DLD1 (cell line): ENCODE results near the gene DOCK9.

Experiments used
- in situ Hi-C: cut with HindIII; loops from 2 replicates; pipeline ENCODE4 v1.10.0; 2017; ENCODE audit warnings: low sequenced_read_pairs

Gene DOCK9

DNA sequence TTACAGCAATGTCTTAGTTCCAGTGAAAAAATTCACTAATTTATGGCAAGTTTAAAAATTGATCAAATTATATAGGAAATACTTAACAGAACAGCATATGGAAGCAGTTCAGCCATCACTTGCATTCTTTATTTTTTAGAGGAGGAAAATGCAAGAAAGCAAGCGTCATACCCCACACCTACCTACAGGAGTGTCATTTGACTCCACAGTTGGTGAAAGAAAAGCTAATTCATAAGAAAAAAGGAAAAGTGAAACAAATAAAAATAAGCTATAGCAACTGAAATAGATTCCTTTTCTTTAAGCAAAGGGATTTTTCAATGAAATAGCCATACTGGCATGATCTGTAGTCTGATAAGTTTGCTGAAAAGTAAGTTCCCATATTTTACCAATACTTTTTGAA is 111.0 kb downstream of the DOCK9 start:
- in situ Hi-C loops = no loop called here

DNA sequence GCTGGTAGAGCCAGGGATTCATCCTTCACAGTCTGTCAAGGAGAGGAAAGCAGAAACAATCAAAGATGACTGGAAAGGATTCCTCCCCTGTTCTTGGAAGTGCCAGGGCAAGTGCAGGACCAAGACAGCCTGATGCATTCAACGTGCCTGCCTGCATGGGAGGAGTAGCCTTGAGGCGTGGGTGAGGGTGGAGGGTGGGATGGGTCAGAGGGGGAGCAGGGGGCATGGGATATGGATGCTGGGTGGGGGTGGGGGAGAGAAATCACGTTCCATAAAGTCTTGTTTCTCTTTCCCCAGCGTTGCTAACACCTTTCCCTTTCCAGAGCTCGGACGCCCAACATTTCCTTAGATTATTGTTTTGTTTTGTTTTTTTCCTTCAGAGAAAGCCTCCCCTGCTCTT is 117.4 kb downstream of the DOCK9 start:
- in situ Hi-C loops = no loop called here

DNA sequence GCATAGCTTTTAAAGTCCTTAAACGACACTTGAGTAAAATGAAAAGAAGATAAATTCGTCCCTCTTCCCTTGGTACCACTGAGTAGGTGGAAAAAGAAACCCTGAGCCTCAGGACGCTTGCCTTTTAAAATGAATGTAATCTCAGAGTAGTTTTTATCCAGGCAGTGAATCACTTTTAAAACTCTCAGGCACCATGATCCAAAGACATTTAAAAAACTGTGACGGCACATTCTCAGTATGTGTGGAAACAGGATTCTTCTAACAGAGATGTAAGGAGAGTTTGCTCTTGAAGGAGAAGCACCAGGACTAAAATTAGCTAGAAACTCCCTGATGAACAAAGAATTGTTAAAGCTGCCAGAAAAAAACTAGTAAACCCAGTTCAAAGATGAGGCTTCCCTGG is 119.7 kb downstream of the DOCK9 start:
- in situ Hi-C loops = no loop called here

DNA sequence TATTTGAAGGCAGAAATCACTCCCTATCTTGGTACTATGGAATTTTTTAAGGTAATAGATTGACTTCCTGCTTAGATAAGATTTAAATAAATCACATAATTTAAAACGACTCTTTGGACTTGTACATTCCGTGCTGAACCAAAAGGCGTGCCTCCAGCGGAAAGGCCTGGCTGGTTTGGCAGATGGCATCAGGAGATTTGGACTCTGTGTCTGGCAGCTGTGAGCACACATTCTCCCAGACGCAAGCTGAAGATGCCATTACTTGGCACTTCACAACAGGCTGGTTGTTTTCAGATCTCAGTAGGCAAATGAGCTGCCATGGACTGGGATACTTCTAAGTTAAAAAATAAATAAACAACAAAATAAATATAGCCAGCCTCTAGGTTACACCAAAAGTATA is 120.9 kb downstream of the DOCK9 start:
- in situ Hi-C loops = no loop called here

DNA sequence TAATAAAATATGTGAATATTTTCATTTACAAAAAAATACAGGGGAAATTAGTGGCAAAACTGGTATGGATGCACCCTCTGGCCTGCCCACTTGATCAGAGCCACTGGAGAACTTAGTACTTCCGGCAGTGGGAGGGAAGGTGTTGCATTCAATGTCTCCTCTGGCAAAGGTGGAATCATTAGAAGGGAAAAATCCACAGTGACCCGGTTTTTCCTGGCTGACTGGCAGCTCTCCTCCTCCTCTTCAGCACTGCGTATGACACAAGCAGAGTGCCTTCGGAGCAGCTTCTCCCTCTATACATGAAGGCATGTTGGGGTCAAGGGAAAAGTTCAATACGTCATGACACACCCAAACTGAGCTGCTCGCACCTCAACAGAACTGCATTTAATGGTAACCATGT is 123.4 kb downstream of the DOCK9 start:
- in situ Hi-C loops = no loop called here

DNA sequence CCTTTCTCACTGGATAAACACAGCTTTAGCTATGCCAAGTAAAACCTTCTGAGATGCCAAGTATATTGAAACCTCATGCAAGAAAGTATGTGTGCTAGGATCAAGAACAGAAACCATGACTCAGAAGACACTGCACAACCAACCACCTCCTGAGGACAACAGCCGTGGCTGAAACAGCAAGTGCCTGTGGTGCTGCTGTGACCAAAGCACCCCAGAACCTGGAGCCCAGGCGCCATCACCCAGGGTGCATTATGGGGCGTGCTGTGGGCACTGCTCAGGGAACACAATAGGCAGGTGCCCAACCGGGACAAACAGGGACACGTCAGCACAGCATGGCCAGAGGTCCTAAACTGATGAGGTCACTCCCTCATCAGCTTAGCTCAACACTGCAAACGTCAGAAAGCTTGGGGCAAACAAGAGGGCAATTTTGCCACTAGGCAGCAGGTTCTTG is 124.1 kb downstream of the DOCK9 start:
- in situ Hi-C loops = no loop called here

DNA sequence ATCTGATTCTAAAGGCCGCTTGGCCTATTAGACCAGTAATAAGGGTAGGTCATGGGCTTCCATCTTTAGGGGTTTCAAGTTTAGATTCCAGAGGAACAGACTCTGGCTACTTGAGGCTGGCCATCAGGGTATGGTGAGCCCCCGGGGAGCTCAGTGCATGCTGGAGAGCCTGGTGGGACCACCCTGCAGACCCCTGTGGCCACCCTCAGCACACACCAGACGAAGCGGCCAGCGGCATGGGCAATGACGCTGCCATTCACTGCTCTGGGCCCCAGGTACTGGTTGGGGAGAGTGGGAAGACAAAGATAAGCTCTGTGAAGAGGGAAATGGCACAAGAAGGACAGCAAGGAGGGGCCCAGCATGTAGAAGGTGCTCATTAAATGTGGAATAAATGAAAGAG is 126.6 kb downstream of the DOCK9 start:
- in situ Hi-C loops = no loop called here

DNA sequence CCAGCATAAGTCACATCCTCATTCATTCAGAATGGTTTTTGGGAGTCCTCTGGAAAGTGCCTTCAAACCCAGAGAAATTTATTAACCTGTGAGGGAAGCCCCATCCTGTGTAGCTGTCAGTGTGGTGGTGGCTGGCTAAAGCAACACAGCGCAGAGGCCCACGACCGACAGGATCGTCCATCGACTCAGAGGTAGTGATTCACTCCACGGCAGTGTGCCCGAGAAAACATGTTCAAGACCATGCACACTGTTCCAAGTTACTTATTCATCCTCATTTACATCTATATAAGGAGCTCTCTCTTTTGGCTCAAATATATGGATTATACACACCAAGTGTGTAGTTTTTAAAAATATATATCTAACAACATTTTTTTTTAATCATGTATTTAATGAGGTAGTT is 129.1 kb downstream of the DOCK9 start:
- in situ Hi-C loops = no loop called here

DNA sequence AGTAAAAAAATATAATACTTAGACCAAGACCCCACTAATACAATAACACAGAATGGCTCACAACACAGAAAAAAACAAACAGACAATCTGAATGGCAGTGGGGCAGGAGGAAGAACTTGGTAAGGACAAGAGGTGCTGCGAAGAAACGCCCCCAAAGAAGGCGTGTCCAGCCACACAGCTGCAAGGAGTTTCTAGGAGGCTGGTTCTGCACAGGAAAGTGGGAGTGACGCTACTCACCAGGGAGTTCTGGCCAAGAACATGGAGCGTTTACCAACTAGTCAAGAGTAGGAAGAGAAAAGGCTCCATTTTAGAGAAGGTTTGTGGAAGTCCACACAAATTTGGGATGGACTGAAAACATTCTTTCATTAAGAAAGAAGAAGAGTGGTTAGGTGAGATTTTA is 130.1 kb downstream of the DOCK9 start:
- in situ Hi-C loops = no loop called here

DNA sequence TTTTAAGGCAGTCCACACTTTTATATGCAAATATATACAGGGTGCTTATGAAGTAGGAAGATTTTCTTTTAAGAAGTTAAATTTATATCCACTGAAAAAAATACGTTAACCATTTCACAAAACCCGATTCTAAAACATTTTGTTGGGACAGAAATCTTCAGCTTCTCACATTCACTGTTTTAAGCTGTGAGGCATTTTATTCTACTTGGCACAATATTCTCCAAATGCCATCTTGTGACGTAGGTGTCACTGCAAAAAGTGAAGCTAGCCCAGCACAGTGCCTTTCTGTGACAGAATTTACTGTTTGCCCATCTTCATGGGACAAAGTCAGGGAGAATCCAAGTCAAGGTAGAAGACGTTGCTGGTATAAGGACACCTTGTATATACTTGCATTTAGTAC is 130.9 kb downstream of the DOCK9 start:
- in situ Hi-C loops = no loop called here

DNA sequence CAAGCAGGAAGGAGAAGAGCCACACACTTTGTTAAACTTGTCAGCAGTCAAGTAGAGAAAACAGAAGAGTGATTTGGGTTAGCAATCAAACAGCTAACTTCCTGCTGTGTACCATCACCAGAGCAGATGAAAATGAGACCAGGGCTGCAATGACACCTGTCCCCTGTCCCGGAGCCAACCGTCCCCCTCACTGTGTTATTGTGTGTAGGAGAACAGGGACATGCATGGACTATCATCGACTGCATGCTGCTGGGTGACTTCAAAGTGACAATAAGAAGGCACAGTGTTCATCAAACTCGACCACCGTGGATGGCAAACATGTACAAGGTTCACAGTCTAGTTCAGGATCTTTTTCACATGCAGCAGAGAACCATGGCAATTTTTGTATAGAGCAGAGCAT is 131.3 kb downstream of the DOCK9 start:
- in situ Hi-C loops = no loop called here

DNA sequence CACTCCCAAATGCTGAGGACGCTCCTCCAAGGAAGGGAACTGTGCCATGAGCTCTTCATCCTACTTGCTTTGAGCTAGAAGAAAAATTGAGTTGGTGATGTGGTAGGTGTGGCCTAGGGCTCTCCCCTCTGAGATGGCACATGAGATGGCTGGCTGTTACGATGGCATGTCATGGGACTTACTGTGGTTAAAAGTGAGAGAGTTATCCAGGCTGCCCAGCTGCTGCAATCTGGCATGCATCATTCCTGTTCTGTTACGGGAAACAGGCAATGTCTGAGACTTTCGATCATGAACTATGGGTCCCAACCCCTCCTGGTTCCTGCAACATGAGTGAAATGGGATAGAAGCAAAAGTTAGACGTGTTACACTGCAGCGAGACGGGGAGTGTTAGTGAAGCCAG is 132.1 kb downstream of the DOCK9 start:
- in situ Hi-C loops = no loop called here

DNA sequence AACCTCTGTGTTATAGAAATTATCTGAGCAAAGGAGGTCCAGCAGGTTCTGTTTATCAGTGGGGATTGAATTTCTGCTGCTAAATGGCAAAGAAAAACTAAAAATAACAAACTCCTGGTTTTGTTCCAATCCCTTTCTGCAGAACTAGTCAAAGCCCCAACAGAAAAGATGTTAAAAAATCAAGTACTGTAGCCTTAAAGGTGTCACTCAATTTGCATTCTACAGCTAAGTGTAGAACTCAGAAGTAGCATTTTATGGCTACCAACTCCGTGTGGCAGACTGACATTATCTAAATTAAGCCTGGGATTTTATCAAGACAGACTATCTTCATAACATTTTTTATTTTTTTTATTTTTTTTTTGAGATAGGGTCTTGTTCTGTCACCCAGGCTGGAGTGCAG is 133.8 kb downstream of the DOCK9 start:
- in situ Hi-C loops = no loop called here

DNA sequence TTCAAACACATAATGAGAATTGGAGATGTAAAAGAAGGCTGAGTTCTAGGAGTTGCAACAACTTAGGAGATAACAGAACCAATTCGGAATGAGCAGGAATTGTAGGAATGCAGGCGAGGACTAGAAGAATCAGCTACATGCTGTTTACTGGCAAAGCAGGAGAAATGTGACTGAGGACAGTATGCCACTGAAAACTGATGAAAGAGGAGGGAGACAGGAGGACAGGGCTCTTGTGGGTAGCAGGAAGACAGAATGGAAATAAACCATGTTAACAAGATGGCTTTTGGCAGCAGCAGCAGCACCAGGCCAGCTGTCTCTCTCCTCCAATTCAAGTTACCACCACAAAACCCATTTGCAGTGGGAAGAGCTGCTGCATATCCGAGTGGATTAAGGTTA is 134.4 kb downstream of the DOCK9 start:
- in situ Hi-C loops = no loop called here

DNA sequence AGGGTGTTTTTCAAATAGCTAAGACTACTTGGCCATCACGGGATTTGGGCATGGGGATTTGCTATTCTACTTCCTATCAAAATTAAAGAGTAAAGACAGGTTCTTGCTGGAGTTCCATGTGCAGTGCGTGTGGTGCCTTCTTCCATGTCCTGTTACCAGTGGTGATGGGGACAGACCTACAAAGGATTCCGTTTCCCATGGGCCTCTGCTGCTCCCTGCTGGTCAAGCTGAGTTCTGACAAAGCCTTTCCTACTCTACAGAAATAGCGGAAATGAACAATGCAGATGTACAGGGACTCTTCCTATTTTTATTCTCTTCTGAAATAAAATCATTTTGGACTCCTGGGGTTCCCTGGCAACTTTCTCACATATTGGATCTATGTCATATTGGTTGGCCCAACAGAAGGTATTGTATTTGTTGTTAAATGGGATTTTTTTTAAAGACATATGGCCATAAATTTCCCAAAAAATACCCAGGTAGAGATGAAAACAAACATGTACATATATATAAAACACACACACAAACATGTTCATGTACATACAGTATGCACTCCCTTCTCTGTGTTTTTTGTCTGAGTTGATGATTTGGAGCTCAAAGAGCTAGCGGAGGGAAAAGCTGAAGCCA is 134.9 kb downstream of the DOCK9 start:
- in situ Hi-C loops = no loop called here

DNA sequence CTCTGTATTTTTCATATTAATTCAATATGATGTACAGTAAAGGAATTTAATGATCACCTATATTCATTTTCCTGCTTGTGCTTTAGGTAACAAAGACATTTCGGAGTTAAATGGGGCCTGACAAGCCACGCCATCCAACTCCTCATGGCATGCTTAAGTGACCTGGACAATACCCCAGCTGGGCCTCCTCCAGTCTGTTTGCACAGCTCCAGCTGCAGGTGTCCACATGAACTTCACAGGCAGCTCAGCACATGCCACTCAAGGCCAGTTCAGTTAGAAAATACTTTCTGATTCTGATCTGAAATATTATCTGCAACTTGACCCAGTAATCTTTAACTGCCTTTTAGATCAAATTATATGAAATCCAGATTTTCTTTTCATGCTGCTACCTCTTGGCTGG is 135.8 kb downstream of the DOCK9 start:
- in situ Hi-C loops = no loop called here

DNA sequence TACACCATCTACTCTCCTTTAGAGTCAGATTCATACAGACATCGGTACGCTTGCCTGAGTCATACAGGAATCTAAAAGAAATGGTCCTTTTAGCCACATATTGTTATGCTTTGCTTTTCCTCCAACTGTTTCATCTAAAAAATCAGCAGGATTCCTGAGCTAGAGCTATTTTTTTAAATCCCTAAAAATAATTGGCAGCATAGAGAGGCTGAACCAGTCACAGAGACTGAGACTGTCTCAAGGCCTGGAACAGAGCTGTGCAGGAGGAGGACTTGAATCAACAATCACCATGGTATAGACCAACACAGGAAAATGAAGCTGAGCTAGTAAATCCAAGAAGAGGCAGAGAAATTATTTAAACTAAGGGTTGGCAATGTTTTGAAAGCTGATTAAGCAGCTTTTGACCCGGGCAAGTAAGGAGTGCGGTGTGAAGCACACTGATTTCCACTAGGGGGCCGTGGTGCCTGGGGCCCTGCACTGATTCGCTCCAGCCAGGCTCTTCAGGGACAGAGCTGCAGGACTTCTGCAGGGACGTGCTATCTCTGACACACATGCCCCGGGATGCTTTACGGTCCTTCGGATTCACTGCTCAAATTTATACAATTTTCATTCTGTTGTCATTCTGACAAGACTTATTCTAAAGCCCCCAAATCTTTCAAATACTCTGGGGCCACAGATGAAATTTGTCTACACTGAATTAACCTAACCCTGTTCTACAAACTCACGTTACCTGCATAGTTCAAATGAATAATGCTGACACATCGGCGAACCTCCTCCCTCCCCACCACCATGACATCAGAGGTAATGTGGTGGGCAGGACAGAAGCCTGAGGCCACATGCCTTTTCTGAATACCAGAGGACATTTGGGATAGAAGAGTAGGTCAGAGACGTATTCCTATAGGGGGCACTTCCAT is 137.8 kb downstream of the DOCK9 start:
- in situ Hi-C loops = no loop called here

DNA sequence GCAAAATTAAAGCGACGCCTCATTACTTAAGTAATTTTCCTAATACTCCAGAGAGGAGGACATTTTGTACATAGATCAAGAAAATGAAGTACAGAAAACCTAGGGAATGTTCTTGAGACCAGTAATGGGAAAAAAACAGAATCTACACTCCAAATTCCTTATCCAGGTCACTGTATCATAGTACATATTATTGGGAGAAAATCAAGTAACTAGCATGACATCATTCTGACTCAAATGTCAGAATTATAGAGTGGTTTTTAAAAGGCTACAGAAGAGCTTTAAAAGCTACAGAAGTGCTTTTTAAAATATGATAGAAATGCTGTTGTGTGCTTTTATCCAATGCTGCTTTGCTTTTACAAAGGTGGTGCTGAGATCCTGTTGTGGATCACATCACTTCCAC is 139.1 kb downstream of the DOCK9 start:
- in situ Hi-C loops = no loop called here

DNA sequence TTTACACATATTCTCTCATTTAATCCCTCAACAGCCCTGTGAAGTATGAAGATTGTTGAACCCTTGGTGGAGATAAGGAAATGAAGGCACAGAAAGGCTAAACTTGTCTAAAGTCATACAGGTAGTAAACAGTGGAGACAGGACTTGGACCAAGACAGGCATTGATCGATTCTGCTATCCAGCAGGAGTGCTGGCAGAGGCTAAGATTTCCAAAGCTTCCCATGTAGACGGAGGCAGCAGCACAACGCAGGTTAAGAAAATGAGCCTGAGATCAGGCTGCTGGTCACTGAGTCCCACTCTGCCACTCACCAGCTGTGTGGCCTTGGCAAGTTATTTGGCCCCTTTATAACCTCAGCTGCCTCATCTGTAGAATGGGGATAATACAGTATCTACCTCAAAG is 140.0 kb downstream of the DOCK9 start:
- in situ Hi-C loops = no loop called here

DNA sequence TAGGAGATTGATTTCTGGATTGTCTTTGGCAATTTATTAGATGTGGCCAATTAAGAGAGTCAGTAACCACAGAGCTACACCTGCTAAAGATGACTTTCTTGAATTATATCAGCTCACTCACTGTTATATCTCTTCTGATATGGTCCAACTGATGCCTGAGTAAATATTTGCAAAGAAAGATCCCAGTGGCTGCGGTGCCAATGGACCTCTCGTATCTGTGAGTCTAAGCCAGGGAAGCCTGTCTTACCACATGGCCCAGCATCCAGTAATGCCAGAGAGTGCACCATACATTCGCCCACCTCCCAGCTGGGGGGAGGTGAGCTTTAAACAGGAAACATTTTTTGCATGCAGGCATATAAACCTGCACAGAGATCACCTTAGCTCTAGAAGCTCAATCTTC is 142.7 kb downstream of the DOCK9 start:
- in situ Hi-C loops = no loop called here

DNA sequence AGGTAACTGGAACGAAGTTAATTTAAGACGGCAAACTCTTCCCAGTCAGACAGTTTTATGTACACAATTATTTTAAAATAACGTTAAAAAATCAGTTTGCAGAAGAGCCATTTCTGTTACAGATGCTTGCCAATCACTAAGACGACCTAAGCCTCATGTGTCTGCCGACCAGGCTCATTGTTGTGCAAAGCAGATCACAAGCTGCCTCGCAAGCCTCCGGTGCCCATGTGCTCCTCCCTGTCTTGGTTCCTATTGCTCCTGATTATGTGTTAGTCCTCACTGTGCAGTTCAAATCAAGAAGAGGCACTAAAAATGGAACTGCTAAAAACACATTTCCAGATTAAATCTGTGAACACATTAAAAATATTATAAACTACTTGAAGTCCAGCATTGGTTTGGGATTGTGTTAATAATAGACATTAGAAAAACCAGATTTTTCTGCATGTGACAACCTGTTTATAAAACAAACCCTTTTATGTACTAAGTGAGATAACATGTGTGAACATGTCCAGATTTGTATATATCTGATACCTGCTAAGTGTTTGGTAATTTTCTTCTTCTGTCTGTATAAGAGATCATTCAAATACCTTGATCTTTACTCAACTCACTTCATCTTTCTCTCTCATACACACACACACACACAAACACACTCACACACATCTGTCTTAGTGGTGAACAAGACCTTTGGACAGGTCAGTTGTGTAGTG is 143.5 kb downstream of the DOCK9 start:
- in situ Hi-C loops = no loop called here

DNA sequence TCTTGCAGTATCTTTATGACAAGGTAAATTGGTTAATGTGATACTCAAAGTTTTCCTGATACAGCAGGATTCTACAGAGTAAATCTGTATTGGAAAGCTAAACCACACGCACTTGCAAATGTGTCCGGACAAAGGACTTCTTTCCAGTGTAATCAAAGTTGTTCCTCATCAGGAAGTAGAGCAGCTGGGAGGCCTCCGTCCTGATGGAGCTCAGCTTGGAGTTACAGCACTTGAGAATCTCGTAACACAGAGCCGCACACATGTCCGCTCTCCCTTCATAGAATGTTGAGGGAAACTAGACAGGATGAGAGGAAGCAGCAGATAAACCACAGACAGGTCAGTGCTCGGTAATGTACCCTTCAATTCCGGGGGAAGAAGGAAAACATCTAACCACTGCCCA is 146.6 kb downstream of the DOCK9 start:
- in situ Hi-C loops = no loop called here
